ENCODE measurements around the gene LONP1.

The LONP1 gene

DNA sequence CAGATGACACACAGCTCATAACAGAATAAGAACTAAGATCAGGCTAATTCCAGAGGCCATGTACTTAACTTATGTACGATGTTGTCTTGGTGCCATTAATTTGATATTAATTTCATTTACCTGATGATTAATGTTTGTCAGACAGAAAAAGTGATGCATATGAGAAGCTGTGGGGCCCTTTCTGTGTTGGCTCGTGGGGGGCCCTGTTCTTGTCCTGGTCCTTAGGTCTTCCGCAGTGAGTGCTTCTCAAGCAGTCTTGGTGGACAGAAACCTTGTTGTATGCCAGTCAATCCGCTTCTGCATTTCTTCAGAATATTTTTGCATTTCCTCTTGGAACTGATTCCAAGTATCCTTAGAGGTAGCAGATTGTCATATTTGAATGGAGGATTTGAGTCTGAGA is 76.9 kb downstream of the LONP1 start:
- no peak for DNase-seq

GRCh38 chr19:5642204-5642603 is 77.7 kb downstream of the LONP1 start:
- no peak for DNase-seq

Data from hematopoietic multipotent progenitor cell treated with erythropoietin and hydrocortisone succinate and interleukin-3 and kit ligand, for 4 days (in vitro differentiated cells).